Panc1 (cell line): ENCODE data around the gene ARAF. TPM values are rescaled to one million over a fixed set of nuclear protein-coding genes. Genes with fewer than 3 reads are reported as not detected.

ENCODE experiments used
- ATAC-seq: fragments of 200-7000 bp; cut with Tn5 transposase; 2 replicates; pipeline ENCODE4 v1.9.1; 2020; ENCODE audit warnings: mild to moderate bottlenecking, moderate library complexity
- BruUV-seq: library from RNA; stranded (reverse); fragments of 400-500 nt; replicated peaks from 2 replicates; lab custom pipeline; 2021; lab: Mats Ljungman, UMichigan
- CTCF ChIA-PET: fragments of 300-600 bp; sonication (Branson Sonifier 250); formaldehyde crosslinking; loops from one replicate; lab custom pipeline; 2022; ENCODE audit warnings: antibody characterized with exemption; lab: Charles Lee
- POLR2A ChIA-PET: fragments of 300-600 bp; sonication (Branson Sonifier 250); formaldehyde crosslinking; loops from one replicate; lab custom pipeline; 2022; ENCODE audit warnings: antibody characterized with exemption; lab: Charles Lee
- DNase-seq: peaks from one replicate; pipeline ENCODE4 v3.0.0-alpha.2; 2010; ENCODE audit warnings: low read depth, low spot score
- H3K27ac ChIP-seq: 2 replicates; pipeline ENCODE4 v1.5.1; 2011; ENCODE audit warnings: mild to moderate bottlenecking, low read length, inconsistent platforms
- H3K27me3 ChIP-seq: fragments of 200-500 bp; sonication (Bioruptor generic); 2 replicates; pipeline ENCODE4 v1.6.0; 2014; ENCODE audit warnings: low read length, inconsistent platforms; ENCODE audit not compliant: control insufficient read depth, insufficient read depth
- H3K36me3 ChIP-seq: fragments of 200-500 bp; sonication (Bioruptor generic); 2 replicates; pipeline ENCODE4 v1.5.1; 2014; ENCODE audit warnings: inconsistent platforms, mild to moderate bottlenecking, low read length, moderate library complexity; ENCODE audit not compliant: control insufficient read depth, insufficient read depth
- H3K4me1 ChIP-seq: 2 replicates; pipeline ENCODE4 v1.5.1; 2011; ENCODE audit warnings: inconsistent platforms, mild to moderate bottlenecking, low read length, moderate library complexity; ENCODE audit not compliant: control insufficient read depth, insufficient read depth
- H3K4me3 ChIP-seq, 2 experiments: 2 replicates each; pipeline ENCODE4 v1.5.1; 2011 to 2012; ENCODE audit warnings: low read depth in 2 of 2, low read length in 2 of 2, mild to moderate bottlenecking in 2 of 2, inconsistent platforms in 1 of 2, moderate library complexity in 1 of 2
- H3K9me3 ChIP-seq: fragments of 200-500 bp; sonication (Bioruptor generic); 2 replicates; pipeline ENCODE4 v1.5.1; 2014; ENCODE audit warnings: low read depth, mild to moderate bottlenecking, inconsistent platforms, low read length, moderate library complexity; ENCODE audit not compliant: control insufficient read depth, insufficient read depth
- CTCF ChIP-seq: fragments of 450-650 bp; IDR thresholded peaks from 2 replicates; pipeline ENCODE4 v1.5.1; 2017; ENCODE audit warnings: mild to moderate bottlenecking
- POLR2AphosphoS5 ChIP-seq: IDR thresholded peaks from 2 replicates; pipeline ENCODE4 v1.6.1; 2012; ENCODE audit warnings: mild to moderate bottlenecking, low read depth, low read length, moderate library complexity
- REST ChIP-seq, 2 experiments: IDR thresholded peaks; 2 replicates each; pipeline ENCODE4 v1.6.1; 2011 to 2012; ENCODE audit warnings: low read depth in 2 of 2, control low read depth in 1 of 2, low read length in 1 of 2, mild to moderate bottlenecking in 1 of 2, moderate library complexity in 1 of 2; ENCODE audit not compliant: insufficient read depth in 1 of 2
- SIN3A ChIP-seq: IDR thresholded peaks from 2 replicates; pipeline ENCODE4 v1.6.1; 2012; ENCODE audit warnings: low read depth, mild to moderate bottlenecking, low read length, moderate library complexity, borderline replicate concordance; ENCODE audit not compliant: insufficient read depth
- TCF7L2 ChIP-seq: IDR thresholded peaks from 2 replicates; pipeline ENCODE4 v1.6.1; 2011; ENCODE audit warnings: mild to moderate bottlenecking, low read depth, low read length, inconsistent platforms
- in situ Hi-C: cut with HindIII; loops from 2 replicates; pipeline ENCODE4 v1.10.0; 2016; ENCODE audit warnings: low sequenced_read_pairs, low pct_unique_long_range_greater_than_20kb
- intact Hi-C: fragments of 100-400 bp; cut with micrococcal nuclease; formaldehyde crosslinking; loops from one replicate; pipeline ENCODE4 v1.10.0; 2022; ENCODE audit not compliant: unreplicated experiment
- total RNA-seq: library from RNA; stranded (reverse); gene quantifications from one replicate; pipeline ENCODE4 v1.2.1, GENCODE V29; 2021; ENCODE audit not compliant: unreplicated experiment

ARAF gene
- total RNA-seq, 1 experiment from 2014 or later = 87.9 TPM

GRCh38 chrX:47530049-47530448 lies 31.0 kb upstream of the ARAF start:
- no peaks in the 10 kb centered on the region for H3K27me3 ChIP-seq
- BruUV-seq = no TSS peak
- in situ Hi-C loops = no loop called here
- no peaks in the 10 kb centered on the region for H3K9me3 ChIP-seq
- TF ChIP-seq CTCF = no peak
- TF ChIP-seq REST (IDR thresholded peaks at IDR 0.05; ENCODE audit: insufficient read depth in 1 of 2, low read depth in 2 of 2, low read length in 1 of 2) = no peak
- TF ChIP-seq TCF7L2 = no peak
- TF ChIP-seq POLR2AphosphoS5 = no peak
- TF ChIP-seq SIN3A = no peak
- CTCF ChIA-PET = no interaction called here
- no peak overlapping the region for H3K4me3 ChIP-seq
- ATAC-seq = no peak
- H3K4me1 ChIP-seq = no peaks in the 10 kb centered on the region
- POLR2A ChIA-PET = no interaction called here
- no peak for DNase-seq
- H3K36me3 ChIP-seq = no peaks in the 10 kb centered on the region
- H3K27ac ChIP-seq = no peak overlapping the region
- intact Hi-C loops = no loop called here

GRCh38 chrX:47539860-47540259 lies 21.1 kb upstream of the ARAF start:
- ChIA-PET POLR2A (no interaction called here), CTCF (no interaction called here)
- TF ChIP-seq CTCF (no peak), SIN3A (no peak), POLR2AphosphoS5 (no peak), REST (IDR thresholded peaks at IDR 0.05; ENCODE audit: insufficient read depth in 1 of 2, low read depth in 2 of 2, low read length in 1 of 2) (no peak), TCF7L2 (no peak)
- Histone ChIP-seq H3K4me1 (0 out of 2 replicates have a peak, but pooled peaks cover 3% of the 10 kb centered on the region), H3K4me3 (no peak overlapping the region), H3K36me3 (no peaks in the 10 kb centered on the region), H3K27me3 (no peaks in the 10 kb centered on the region), H3K9me3 (no peaks in the 10 kb centered on the region), H3K27ac (no peak overlapping the region)
- no TSS peak for BruUV-seq
- in situ Hi-C loops (no loop called here), intact Hi-C loops (no loop called here)
- DNase-seq = no peak
- ATAC-seq = no peak
